Upper lobe of left lung (tissue), 6 donors: ENCODE data around the gene WDR12. TPM values are rescaled to one million over a fixed set of nuclear protein-coding genes. Genes with fewer than 3 reads are reported as not detected.

Experiments used
- ATAC-seq, 2 donors: fragments of 200-7000 bp; cut with Tn5 transposase; one replicate each; pipeline ENCODE4 v1.9.1; 2022; ENCODE audit warnings: mild to moderate bottlenecking in 2 of 2, moderate library complexity in 2 of 2; ENCODE audit not compliant: low FRiP score in 2 of 2
- DNase-seq, 2 donors: peaks; one replicate each; pipeline ENCODE4 v3.0.0-alpha.2; 2019 to 2020
- H3K27ac ChIP-seq, 4 donors: fragments of 200-600 bp; sonication (generic); one replicate each; pipeline ENCODE4 v1.5.1; 2016 to 2019
- H3K27me3 ChIP-seq, 4 donors: fragments of 200-600 bp; sonication (generic); one replicate each; pipeline ENCODE4 v1.5.1; 2017 to 2019
- H3K36me3 ChIP-seq, 4 donors: fragments of 200-600 bp; sonication (generic); one replicate each; pipeline ENCODE4 v1.5.1; 2016 to 2019
- H3K4me1 ChIP-seq, 4 donors: fragments of 200-600 bp; sonication (generic); one replicate each; pipeline ENCODE4 v1.5.1; 2018 to 2019
- H3K4me3 ChIP-seq, 4 donors: fragments of 200-600 bp; sonication (generic); one replicate each; pipeline ENCODE4 v1.5.1; 2017 to 2019; ENCODE audit warnings: mild to moderate bottlenecking in 2 of 4, moderate library complexity in 1 of 4
- H3K9me3 ChIP-seq, 4 donors: fragments of 200-600 bp; sonication (generic); one replicate each; pipeline ENCODE4 v1.5.1; 2018 to 2019
- EP300 ChIP-seq, 4 donors: sonication (generic); formaldehyde crosslinking; IDR thresholded peaks; one replicate each; pipeline ENCODE4 v1.5.1; 2017; ENCODE audit warnings: antibody characterized with exemption in 4 of 4, control low read depth in 2 of 4
- POLR2A ChIP-seq, 4 donors: fragments of 450-650 bp; IDR thresholded peaks; one replicate each; pipeline ENCODE4 v1.5.1; 2016 to 2017; ENCODE audit warnings: antibody characterized with exemption in 4 of 4, mild to moderate bottlenecking in 2 of 4
- POLR2AphosphoS5 ChIP-seq, 2 donors: sonication (generic); formaldehyde crosslinking; IDR thresholded peaks; one replicate each; pipeline ENCODE4 v1.5.1; 2017; ENCODE audit warnings: antibody characterized with exemption in 2 of 2
- WGBS, 2 donors: methylation state at CpG; one replicate each; pipeline ENCODE4 v1.1.5; 2017 to 2018; 5-methylcytosine and 5-hydroxymethylcytosine counted together
- total RNA-seq, 6 donors: library from RNA; depleted of rRNA in 4 of 6; stranded (reverse); fragments of >200 nt in 4 of 6; gene quantifications; one replicate each; pipeline versions ENCODE4 v1.1.0 to v1.2.1, GENCODE V29; 2016 to 2021
- TF ChIP-seq, protein P1 (sequence below), 6 experiments: fragments of 450-650 bp in 4 of 6; fragments of 200-600 bp in 2 of 6; sonication (generic) in 2 of 6; IDR thresholded peaks; one replicate each; pipeline ENCODE4 v1.5.1; 2016 to 2019; ENCODE audit warnings: antibody characterized with exemption in 6 of 6
- donor health status: DM: no; HTN: no; CAD: no; lungs with moderate emphysema.
- donor health status: DM: no; HTN: yes; CAD: no; lungs with severe emphysema.

Gene WDR12
- total RNA-seq, 6 donors from 2014 or later = 15.8 to 44.0 (median 27.8) TPM

DNA sequence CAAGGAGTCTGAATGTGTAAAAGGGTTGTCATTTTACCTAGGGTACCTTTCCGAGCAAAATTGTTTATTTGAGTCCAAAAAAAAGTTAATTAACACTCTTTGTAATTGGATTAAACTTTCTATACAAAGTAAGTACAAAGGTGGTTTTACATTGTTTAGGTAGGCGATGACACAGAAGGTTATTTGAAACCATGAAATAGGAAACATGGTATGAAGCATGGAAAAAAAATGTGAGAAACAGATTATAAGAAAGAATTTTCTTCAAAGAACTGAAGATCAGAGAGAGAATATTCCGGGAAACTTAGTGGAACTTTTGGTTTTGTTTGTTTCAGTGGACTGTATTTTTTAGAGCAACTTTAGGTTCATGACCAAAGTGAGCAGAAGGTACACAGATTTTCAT lies 33.3 kb upstream of the WDR12 start:
- H3K9me3 ChIP-seq = peaks cover 0 to 4% (median 2%) of the 10 kb centered on the region in 4 donors
- TF ChIP-seq POLR2AphosphoS5 (IDR thresholded peaks at IDR 0.05) = no peak
- no peak for TF ChIP-seq EP300 (IDR thresholded peaks at IDR 0.05)
- no peaks in the 10 kb centered on the region for H3K4me1 ChIP-seq
- no peak overlapping the region for H3K27ac ChIP-seq
- no peaks in the 10 kb centered on the region for H3K27me3 ChIP-seq
- ATAC-seq = no peak
- no peak for DNase-seq
- 89 to 90% methylated on average over 3 of the region's 3 CpGs for WGBS, 2 donors
- H3K4me3 ChIP-seq = no peak overlapping the region
- H3K36me3 ChIP-seq = peaks cover 0 to 4% (median 2%) of the 10 kb centered on the region in 4 donors

DNA sequence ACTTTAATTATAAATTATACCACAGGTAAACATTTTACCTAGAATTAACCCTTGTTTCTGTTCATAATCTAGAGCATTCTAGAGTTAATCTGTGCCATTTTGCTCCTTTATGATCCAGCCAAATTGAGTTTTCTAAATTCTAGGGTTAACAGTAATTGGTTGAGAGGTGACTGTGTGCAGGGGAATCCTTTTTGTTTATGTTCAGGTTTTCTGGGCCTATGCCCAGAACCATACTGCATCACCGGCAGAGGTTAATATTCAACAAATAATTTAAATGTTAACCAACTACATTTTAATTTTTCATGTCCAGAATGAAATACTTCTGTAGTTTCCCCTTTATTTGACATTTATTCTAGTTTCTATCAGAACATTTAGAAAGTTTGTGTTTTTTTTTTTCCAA lies 32.9 kb upstream of the WDR12 start:
- WGBS, 2 donors = 73 to 80% methylated on average over 1 of the region's 1 CpG
- Histone ChIP-seq H3K36me3 (peaks cover 0 to 7% (median 2%) of the 10 kb centered on the region in 4 donors), H3K4me3 (no peak overlapping the region), H3K27ac (no peak overlapping the region), H3K9me3 (peaks cover 0 to 4% (median 2%) of the 10 kb centered on the region in 4 donors), H3K27me3 (no peaks in the 10 kb centered on the region), H3K4me1 (no peaks in the 10 kb centered on the region)
- DNase-seq (no peak), ATAC-seq (no peak)
- no peak for TF ChIP-seq POLR2A (IDR thresholded peaks at IDR 0.05)
- TF ChIP-seq EP300 (IDR thresholded peaks at IDR 0.05) = no peak
- TF ChIP-seq, protein P1, sequence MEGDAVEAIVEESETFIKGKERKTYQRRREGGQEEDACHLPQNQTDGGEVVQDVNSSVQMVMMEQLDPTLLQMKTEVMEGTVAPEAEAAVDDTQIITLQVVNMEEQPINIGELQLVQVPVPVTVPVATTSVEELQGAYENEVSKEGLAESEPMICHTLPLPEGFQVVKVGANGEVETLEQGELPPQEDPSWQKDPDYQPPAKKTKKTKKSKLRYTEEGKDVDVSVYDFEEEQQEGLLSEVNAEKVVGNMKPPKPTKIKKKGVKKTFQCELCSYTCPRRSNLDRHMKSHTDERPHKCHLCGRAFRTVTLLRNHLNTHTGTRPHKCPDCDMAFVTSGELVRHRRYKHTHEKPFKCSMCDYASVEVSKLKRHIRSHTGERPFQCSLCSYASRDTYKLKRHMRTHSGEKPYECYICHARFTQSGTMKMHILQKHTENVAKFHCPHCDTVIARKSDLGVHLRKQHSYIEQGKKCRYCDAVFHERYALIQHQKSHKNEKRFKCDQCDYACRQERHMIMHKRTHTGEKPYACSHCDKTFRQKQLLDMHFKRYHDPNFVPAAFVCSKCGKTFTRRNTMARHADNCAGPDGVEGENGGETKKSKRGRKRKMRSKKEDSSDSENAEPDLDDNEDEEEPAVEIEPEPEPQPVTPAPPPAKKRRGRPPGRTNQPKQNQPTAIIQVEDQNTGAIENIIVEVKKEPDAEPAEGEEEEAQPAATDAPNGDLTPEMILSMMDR (IDR thresholded peaks at IDR 0.05) = no peak
- no peak for TF ChIP-seq POLR2AphosphoS5 (IDR thresholded peaks at IDR 0.05)

GRCh38 chr2:202941771-202942170 lies 30.3 kb upstream of the WDR12 start:
- ATAC-seq = no peak
- Histone ChIP-seq H3K27me3 (no peaks in the 10 kb centered on the region), H3K9me3 (no peaks in the 10 kb centered on the region), H3K4me1 (no peaks in the 10 kb centered on the region), H3K27ac (no peak overlapping the region), H3K36me3 (peaks cover 0 to 13% (median 2%) of the 10 kb centered on the region in 4 donors), H3K4me3 (no peak overlapping the region)
- WGBS, 2 donors = 93 to 98% methylated on average over 4 of the region's 4 CpGs
- TF ChIP-seq EP300 (IDR thresholded peaks at IDR 0.05) (no peak), POLR2A (IDR thresholded peaks at IDR 0.05) (no peak), POLR2AphosphoS5 (IDR thresholded peaks at IDR 0.05) (no peak)
- TF ChIP-seq, protein P1 (IDR thresholded peaks at IDR 0.05) = no peak
- DNase-seq = no peak

GRCh38 chr2:202938960-202939359 lies 27.5 kb upstream of the WDR12 start:
- 98 to 99% methylated on average over 3 of the region's 3 CpGs for WGBS, 2 donors
- TF ChIP-seq, protein P1 (IDR thresholded peaks at IDR 0.05) = no peak
- TF ChIP-seq POLR2AphosphoS5 (IDR thresholded peaks at IDR 0.05) (no peak), EP300 (IDR thresholded peaks at IDR 0.05) (no peak), POLR2A (IDR thresholded peaks at IDR 0.05) (no peak)
- DNase-seq = no peak
- Histone ChIP-seq H3K4me3 (no peak overlapping the region), H3K27ac (no peak overlapping the region), H3K9me3 (no peaks in the 10 kb centered on the region), H3K27me3 (no peaks in the 10 kb centered on the region), H3K4me1 (no peaks in the 10 kb centered on the region), H3K36me3 (peaks cover 0 to 13% (median 2%) of the 10 kb centered on the region in 4 donors)
- no peak for ATAC-seq

- ATAC-seq = no peak
- no peak for TF ChIP-seq POLR2AphosphoS5 (IDR thresholded peaks at IDR 0.05)
- TF ChIP-seq POLR2A (IDR thresholded peaks at IDR 0.05) = no peak
- no peak for TF ChIP-seq EP300 (IDR thresholded peaks at IDR 0.05)
- TF ChIP-seq, protein P1 (IDR thresholded peaks at IDR 0.05) = no peak
- H3K36me3 ChIP-seq = peaks cover 0 to 7% (median 0%) of the 10 kb centered on the region in 4 donors
These were observed 23.0 kb upstream of the WDR12 start for GRCh38 chr2:202934456-202934855.

More at GRCh38 chr2:202934456-202934855, 23.0 kb upstream of the WDR12 start:
- no peaks in the 10 kb centered on the region for H3K4me1 ChIP-seq
- no peak for DNase-seq
- WGBS, 2 donors = 95 to 100% methylated on average over 2 of the region's 2 CpGs
- H3K9me3 ChIP-seq = no peaks in the 10 kb centered on the region
- H3K4me3 ChIP-seq = no peak overlapping the region
- H3K27ac ChIP-seq = no peak overlapping the region
- no peaks in the 10 kb centered on the region for H3K27me3 ChIP-seq
